ENCODE results near the gene CYP46A1. TPM values are rescaled to one million over a fixed set of nuclear protein-coding genes. Genes with fewer than 3 reads are reported as not detected.

Gene CYP46A1
- total RNA-seq, 1 experiment from 2014 or later = 0.30 TPM

GRCh38 chr14:99699861-99700260 is 15.8 kb downstream of the CYP46A1 start:
- Mint-ChIP-seq H3K27ac (ENCODE audit: low read depth, unreplicated experiment) (no peak overlapping the region), H3K27me3 (ENCODE audit: insufficient read depth, unreplicated experiment) (peaks cover 30% of the 10 kb centered on the region), H3K4me1 (ENCODE audit: insufficient read depth, unreplicated experiment) (no peaks in the 10 kb centered on the region), H3K9me3 (ENCODE audit: unreplicated experiment) (peaks cover 9% of the 10 kb centered on the region), H3K4me3 (ENCODE audit: unreplicated experiment) (no peak overlapping the region), H3K36me3 (ENCODE audit: insufficient read depth, unreplicated experiment) (peaks cover 6% of the 10 kb centered on the region)
- intact Hi-C loops (cut with micrococcal nuclease) = no loop called here
- no TSS peak for BruUV-seq (replicated peaks)
- CTCF ChIA-PET = interaction anchor here (0.6 to 1.5 kb wide), 3 partner anchors 12 to 586 kb away, joined by 3 to 7 read pairs (median 4); no protein-coding TSS in a partner anchor
- no peak for DNase-seq (ENCODE audit: unreplicated experiment)
- POLR2A ChIA-PET = no interaction called here
- TF ChIP-seq CTCF (IDR thresholded peaks at IDR 0.05; ENCODE audit: unreplicated experiment) = no peak

- Mint-ChIP-seq H3K36me3 (ENCODE audit: insufficient read depth, unreplicated experiment) (peaks cover 6% of the 10 kb centered on the region), H3K4me3 (ENCODE audit: unreplicated experiment) (no peak overlapping the region), H3K4me1 (ENCODE audit: insufficient read depth, unreplicated experiment) (no peaks in the 10 kb centered on the region), H3K9me3 (ENCODE audit: unreplicated experiment) (peaks cover 9% of the 10 kb centered on the region), H3K27me3 (ENCODE audit: insufficient read depth, unreplicated experiment) (peaks cover 27% of the 10 kb centered on the region), H3K27ac (ENCODE audit: low read depth, unreplicated experiment) (no peak overlapping the region)
- ChIA-PET CTCF (interaction anchor here (0.7 to 1.5 kb wide), 3 partner anchors 12 to 18 kb away, joined by 4 to 7 read pairs (median 4); no protein-coding TSS in a partner anchor), POLR2A (no interaction called here)
- BruUV-seq (replicated peaks) = no TSS peak
- intact Hi-C loops (cut with micrococcal nuclease) = no loop called here
- DNase-seq (ENCODE audit: unreplicated experiment) = no peak
- TF ChIP-seq CTCF (IDR thresholded peaks at IDR 0.05; ENCODE audit: unreplicated experiment) = no peak
Measured at GRCh38 chr14:99700379-99700778, 16.3 kb downstream of the CYP46A1 start.

- H3K4me1 Mint-ChIP-seq (ENCODE audit: insufficient read depth, unreplicated experiment) = no peaks in the 10 kb centered on the region
- DNase-seq (ENCODE audit: unreplicated experiment) = no peak
- CTCF ChIA-PET = interaction anchor here (1.4 to 1.5 kb wide), 2 partner anchors 18 to 28 kb away, joined by 4 to 7 read pairs; no protein-coding TSS in a partner anchor
Measured at GRCh38 chr14:99701260-99701659, 17.2 kb downstream of the CYP46A1 start.

GRCh38 chr14:99702115-99702514 is 18.0 kb downstream of the CYP46A1 start:
- CTCF ChIA-PET = interaction anchor here (1.5 kb wide), 1 partner anchor 28 kb away, joined by 7 read pairs; no protein-coding TSS in a partner anchor
- Mint-ChIP-seq H3K4me3 (ENCODE audit: unreplicated experiment) (no peak overlapping the region), H3K27ac (ENCODE audit: low read depth, unreplicated experiment) (no peak overlapping the region), H3K36me3 (ENCODE audit: insufficient read depth, unreplicated experiment) (peaks cover 6% of the 10 kb centered on the region), H3K4me1 (ENCODE audit: insufficient read depth, unreplicated experiment) (no peaks in the 10 kb centered on the region), H3K27me3 (ENCODE audit: insufficient read depth, unreplicated experiment) (peaks cover 15% of the 10 kb centered on the region), H3K9me3 (ENCODE audit: unreplicated experiment) (peaks cover 9% of the 10 kb centered on the region)
- BruUV-seq (replicated peaks) = no TSS peak
- POLR2A ChIA-PET = no interaction called here
- no peak for TF ChIP-seq CTCF (IDR thresholded peaks at IDR 0.05; ENCODE audit: unreplicated experiment)
- no peak for DNase-seq (ENCODE audit: unreplicated experiment)
- intact Hi-C loops (cut with micrococcal nuclease) = no loop called here

More at GRCh38 chr14:99701260-99701659, 17.2 kb downstream of the CYP46A1 start:
- Mint-ChIP-seq H3K36me3 (ENCODE audit: insufficient read depth, unreplicated experiment) (peaks cover 6% of the 10 kb centered on the region), H3K27ac (ENCODE audit: low read depth, unreplicated experiment) (no peak overlapping the region), H3K27me3 (ENCODE audit: insufficient read depth, unreplicated experiment) (peaks cover 24% of the 10 kb centered on the region), H3K4me3 (ENCODE audit: unreplicated experiment) (no peak overlapping the region), H3K9me3 (ENCODE audit: unreplicated experiment) (peaks cover 9% of the 10 kb centered on the region)
- intact Hi-C loops (cut with micrococcal nuclease) = no loop called here
- no TSS peak for BruUV-seq (replicated peaks)
- no peak for TF ChIP-seq CTCF (IDR thresholded peaks at IDR 0.05; ENCODE audit: unreplicated experiment)
- POLR2A ChIA-PET = no interaction called here

All from MCF 10A (cell line).